ENCODE results near the gene P4HB.

Gene P4HB

GRCh38 chr17:81859906-81860755 is at the start of gene P4HB:
Gene P4HB, minus strand, starts transcription at chr17:81860535. Its CDS starts 64 bp downstream, at chr17:81860471.
- peak in 1 of 2 donors; percentile 98 for DNase-seq (ENCODE audit: low read depth in 2 of 2)

GRCh38 chr17:81909231-81909630 is 48.9 kb upstream of the P4HB start:
- DNase-seq (ENCODE audit: low read depth in 2 of 2) = no peak

- DNase-seq (ENCODE audit: low read depth in 2 of 2) = no peak
These were observed 48.5 kb upstream of the P4HB start for GRCh38 chr17:81908793-81909192.

- DNase-seq (ENCODE audit: low read depth in 2 of 2) = no peak
These were observed 47.1 kb upstream of the P4HB start for GRCh38 chr17:81907219-81908145.

- no peak for DNase-seq (ENCODE audit: low read depth in 2 of 2)
These were observed 46.3 kb upstream of the P4HB start for GRCh38 chr17:81906476-81907218.

- no peak for DNase-seq (ENCODE audit: low read depth in 2 of 2)
These were observed 45.7 kb upstream of the P4HB start for GRCh38 chr17:81905993-81906392.

GRCh38 chr17:81905424-81905875 is 45.1 kb upstream of the P4HB start:
- no peak for DNase-seq (ENCODE audit: low read depth in 2 of 2)

GRCh38 chr17:81904600-81905423 is 44.5 kb upstream of the P4HB start:
- no peak for DNase-seq (ENCODE audit: low read depth in 2 of 2)

- DNase-seq (ENCODE audit: low read depth in 2 of 2) = no peak
These were observed 43.7 kb upstream of the P4HB start for GRCh38 chr17:81903896-81904599.

GRCh38 chr17:81903415-81903831 is 43.1 kb upstream of the P4HB start:
- no peak for DNase-seq (ENCODE audit: low read depth in 2 of 2)

GRCh38 chr17:81902653-81903414 is 42.5 kb upstream of the P4HB start:
- DNase-seq (ENCODE audit: low read depth in 2 of 2) = no peak

- DNase-seq (ENCODE audit: low read depth in 2 of 2) = no peak
These were observed 41.8 kb upstream of the P4HB start, which contains the start of gene NPB for GRCh38 chr17:81902023-81902652. Gene NPB, plus strand, starts transcription at chr17:81902238. Its CDS starts 40 bp downstream, at chr17:81902278.

- no peak for DNase-seq (ENCODE audit: low read depth in 2 of 2)
These were observed 41.1 kb upstream of the P4HB start for GRCh38 chr17:81901167-81902022.

GRCh38 chr17:81900181-81900820 is 40.0 kb upstream of the P4HB start:
- no peak for DNase-seq (ENCODE audit: low read depth in 2 of 2)

- DNase-seq (ENCODE audit: low read depth in 2 of 2) = no peak
These were observed 39.3 kb upstream of the P4HB start for GRCh38 chr17:81899514-81900166.

GRCh38 chr17:81898885-81899284 is 38.5 kb upstream of the P4HB start:
- no peak for DNase-seq (ENCODE audit: low read depth in 2 of 2)

Measured in stimulated activated CD8-positive, alpha-beta memory T cell treated with anti-CD3 and anti-CD28 coated beads, Interleukin-7, amount 100 ng/mL, for 4 hours (primary cell).